Measurements from ENCODE around the gene IGF1R. TPM values are rescaled to one million over a fixed set of nuclear protein-coding genes. Genes with fewer than 3 reads are reported as not detected.
A peak's percentile ranks its signal among the peaks of the same experiment; 100 is the strongest.

Gene IGF1R
- total and polyA plus RNA-seq, 12 donors = 8.6 to 138 (median 66.0) TPM

GRCh38 chr15:98667521-98668179 lies 19.3 kb downstream of the IGF1R start:
- H3K36me3 ChIP-seq (replicated peaks in 1 of 2) = no peaks in the 10 kb centered on the region
- no peak for TF ChIP-seq POLR2A (IDR thresholded peaks at IDR 0.05)
- TF ChIP-seq, protein P1, sequence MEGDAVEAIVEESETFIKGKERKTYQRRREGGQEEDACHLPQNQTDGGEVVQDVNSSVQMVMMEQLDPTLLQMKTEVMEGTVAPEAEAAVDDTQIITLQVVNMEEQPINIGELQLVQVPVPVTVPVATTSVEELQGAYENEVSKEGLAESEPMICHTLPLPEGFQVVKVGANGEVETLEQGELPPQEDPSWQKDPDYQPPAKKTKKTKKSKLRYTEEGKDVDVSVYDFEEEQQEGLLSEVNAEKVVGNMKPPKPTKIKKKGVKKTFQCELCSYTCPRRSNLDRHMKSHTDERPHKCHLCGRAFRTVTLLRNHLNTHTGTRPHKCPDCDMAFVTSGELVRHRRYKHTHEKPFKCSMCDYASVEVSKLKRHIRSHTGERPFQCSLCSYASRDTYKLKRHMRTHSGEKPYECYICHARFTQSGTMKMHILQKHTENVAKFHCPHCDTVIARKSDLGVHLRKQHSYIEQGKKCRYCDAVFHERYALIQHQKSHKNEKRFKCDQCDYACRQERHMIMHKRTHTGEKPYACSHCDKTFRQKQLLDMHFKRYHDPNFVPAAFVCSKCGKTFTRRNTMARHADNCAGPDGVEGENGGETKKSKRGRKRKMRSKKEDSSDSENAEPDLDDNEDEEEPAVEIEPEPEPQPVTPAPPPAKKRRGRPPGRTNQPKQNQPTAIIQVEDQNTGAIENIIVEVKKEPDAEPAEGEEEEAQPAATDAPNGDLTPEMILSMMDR (IDR thresholded peaks at IDR 0.05) = no peak
- peak in 3 of 7 donors; percentile 25 to 51 (median 36) for DNase-seq
- WGBS, 4 donors = 73 to 80% (median 77%) methylated on average over 6 to 13 of the region's 13 CpGs
- no peak overlapping the region for H3K4me3 ChIP-seq
- peak overlapping the region; percentile 57 to 88 (median 78) for H3K27ac ChIP-seq
- no peaks in the 10 kb centered on the region for H3K9me3 ChIP-seq (replicated peaks in 1 of 3)
- intact Hi-C loops (cut with DNase I) = loop anchor here in 1 of 2 donors (10.0 kb wide), 1 partner anchor 107 kb away; no protein-coding TSS in a partner anchor
- no peaks in the 10 kb centered on the region for H3K27me3 ChIP-seq
- peaks cover 50 to 89% of the 10 kb centered on the region in 2 donors for H3K4me1 ChIP-seq (replicated peaks in 1 of 2)

DNA sequence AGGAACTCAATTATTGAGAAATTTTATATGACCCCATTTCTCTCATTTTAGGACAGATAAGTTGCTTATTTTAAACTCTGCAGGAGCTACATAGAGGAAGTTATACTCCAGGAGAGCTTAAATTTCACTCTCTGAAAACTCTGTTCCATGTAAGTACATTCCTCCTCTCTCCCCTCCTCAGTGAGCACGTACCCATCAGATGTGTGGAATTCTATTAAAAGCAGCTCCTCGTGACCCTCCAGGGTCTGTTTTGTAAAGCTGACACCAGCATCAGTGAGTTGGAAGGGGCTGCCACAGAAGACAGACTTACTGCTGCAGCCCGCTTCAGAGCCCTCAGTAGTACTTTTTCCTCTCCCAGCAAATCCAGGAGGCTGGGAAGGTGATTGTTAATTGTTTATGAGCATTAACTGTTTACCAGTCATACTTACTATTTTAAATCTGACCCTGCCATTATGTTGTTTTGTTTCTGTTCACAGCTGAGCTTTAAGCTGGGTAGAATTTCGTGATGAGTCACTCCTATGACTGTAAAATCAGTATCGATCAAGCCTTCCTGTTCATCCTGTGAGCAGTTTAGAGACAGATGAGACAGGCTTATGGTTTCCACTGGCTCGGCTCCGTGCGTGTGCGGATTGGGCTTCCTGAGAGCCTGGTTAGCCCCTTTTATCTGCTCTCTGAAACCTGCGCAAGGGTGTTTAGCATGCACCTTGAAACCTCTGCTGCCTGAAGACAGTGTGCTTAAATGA lies 20.4 kb downstream of the IGF1R start:
- intact Hi-C loops (cut with DNase I) = loop anchor here in 1 of 2 donors (10.0 kb wide), 1 partner anchor 106 kb away; no protein-coding TSS in a partner anchor
- H3K4me3 ChIP-seq = peak overlapping the region in 1 of 4 donors; percentile 12
- H3K27ac ChIP-seq = peak overlapping the region; percentile 57 to 88 (median 78)
- 28 to 35% (median 32%) methylated on average over 10 of the region's 10 CpGs for WGBS, 4 donors
- peak in 4 of 7 donors; percentile 10 to 51 (median 41) for DNase-seq
- no peaks in the 10 kb centered on the region for H3K9me3 ChIP-seq (replicated peaks in 1 of 3)
- H3K36me3 ChIP-seq (replicated peaks in 1 of 2) = no peaks in the 10 kb centered on the region
- H3K4me1 ChIP-seq (replicated peaks in 1 of 2) = peaks cover 46 to 91% of the 10 kb centered on the region in 2 donors
- no peaks in the 10 kb centered on the region for H3K27me3 ChIP-seq
- peak in 1 of 2 donors; percentile 61 for TF ChIP-seq POLR2A (IDR thresholded peaks at IDR 0.05)
- TF ChIP-seq, protein P1 (IDR thresholded peaks at IDR 0.05) = no peak

GRCh38 chr15:98669638-98670037 lies 21.3 kb downstream of the IGF1R start:
- no peak for TF ChIP-seq POLR2A (IDR thresholded peaks at IDR 0.05)
- TF ChIP-seq, protein P1 (IDR thresholded peaks at IDR 0.05) = no peak
- 80 to 88% (median 84%) methylated on average over 7 of the region's 7 CpGs for WGBS, 4 donors
- no peak overlapping the region for H3K4me3 ChIP-seq
- H3K9me3 ChIP-seq (replicated peaks in 1 of 3) = no peaks in the 10 kb centered on the region
- peaks cover 47 to 91% of the 10 kb centered on the region in 2 donors for H3K4me1 ChIP-seq (replicated peaks in 1 of 2)
- intact Hi-C loops (cut with DNase I) = loop anchor here in 1 of 2 donors (10.0 kb wide), 1 partner anchor 105 kb away; no protein-coding TSS in a partner anchor
- H3K27ac ChIP-seq = peak overlapping the region in 4 of 5 donors; percentile 61 to 88 (median 82)
- H3K36me3 ChIP-seq (replicated peaks in 1 of 2) = no peaks in the 10 kb centered on the region
- no peaks in the 10 kb centered on the region for H3K27me3 ChIP-seq
- DNase-seq = peak in 1 of 7 donors; percentile 13

Measured in adrenal gland (tissue), 12 donors.